Endothelial cell of umbilical vein (primary cell): ENCODE data around the gene PCP4L1. TPM values are rescaled to one million over a fixed set of nuclear protein-coding genes. Genes with fewer than 3 reads are reported as not detected.
"Not testable (repeated sequence)": the region's sequence is repeated elsewhere in the genome, so short reads cannot be mapped to it uniquely, and the experiment has no call there.

Experiments
- BruUV-seq: library from RNA; stranded (reverse); fragments of 400-500 nt; replicated peaks from 2 replicates; lab custom pipeline; 2021; lab: Mats Ljungman, UMichigan
- CTCF ChIA-PET: fragments of 300-600, 350-600 bp; sonication (Branson Sonifier 250); formaldehyde crosslinking; loops from one replicate; lab custom pipeline; 2021; ENCODE audit warnings: antibody characterized with exemption, inconsistent platforms; lab: Charles Lee
- POLR2A ChIA-PET: fragments of 300-600, 350-600 bp; sonication (Branson Sonifier 250); formaldehyde crosslinking; loops from one replicate; lab custom pipeline; 2021; ENCODE audit warnings: antibody characterized with exemption, inconsistent platforms; lab: Charles Lee
- DNase-seq: peaks from one replicate; pipeline ENCODE4 v3.0.0-alpha.2; 2011; ENCODE audit warnings: low read depth, low spot score
- FAIRE-seq: peaks from 2 replicates; lab custom pipeline; 2011; peaks lifted over from hg19 to GRCh38; lab: Jason Lieb, UNC
- H2AFZ ChIP-seq: 2 replicates; pipeline ENCODE4 v1.6.0; 2012; ENCODE audit warnings: low read depth, low read length, control low read depth, inconsistent platforms
- H3K27ac ChIP-seq: 2 replicates; pipeline ENCODE4 v1.5.1; 2011; ENCODE audit warnings: low read depth, mild to moderate bottlenecking, control low read depth, low read length, moderate library complexity; ENCODE audit not compliant: insufficient read depth
- H3K27me3 ChIP-seq, 2 experiments: 2 replicates each; pipeline versions ENCODE4 v1.6.0 to v1.6.1; 2011; ENCODE audit warnings: low read length in 2 of 2, mixed read lengths in 1 of 2; ENCODE audit not compliant: control insufficient read depth in 2 of 2, insufficient read depth in 2 of 2
- H3K36me3 ChIP-seq, 2 experiments: 2 replicates in 1 of 2; 3 replicates in 1 of 2; pipeline ENCODE4 v1.5.1; 2011; ENCODE audit warnings: low read length in 2 of 2, mild to moderate bottlenecking in 1 of 2, moderate library complexity in 1 of 2; ENCODE audit not compliant: control insufficient read depth in 2 of 2, insufficient read depth in 2 of 2; ENCODE audit errors: extremely low read depth in 1 of 2
- H3K4me1 ChIP-seq: 3 replicates; pipeline ENCODE4 v1.5.1; 2011; ENCODE audit warnings: mild to moderate bottlenecking, low read length; ENCODE audit not compliant: control insufficient read depth, insufficient read depth; ENCODE audit errors: extremely low read depth
- H3K4me2 ChIP-seq: 2 replicates; pipeline ENCODE4 v1.6.1; 2011; ENCODE audit warnings: low read length, control low read depth, mixed read lengths; ENCODE audit not compliant: insufficient read depth
- H3K4me3 ChIP-seq, 3 experiments: fragments of 200-600 bp in 1 of 3; sonication (generic), shearing (Covaris generic) in 1 of 3; replicated peaks in 1 of 3; 2 replicates each; pipeline ENCODE4 v1.5.1; 2011 to 2016; ENCODE audit warnings: control low read depth in 3 of 3, low read length in 3 of 3, mild to moderate bottlenecking in 2 of 3, inconsistent platforms in 1 of 3, low read depth in 1 of 3, moderate library complexity in 1 of 3; ENCODE audit not compliant: insufficient read depth in 1 of 3
- H3K79me2 ChIP-seq: 2 replicates; pipeline ENCODE4 v1.6.0; 2012; ENCODE audit warnings: low read length, inconsistent platforms; ENCODE audit not compliant: control insufficient read depth, insufficient read depth
- H3K9ac ChIP-seq: replicated peaks from 2 replicates; pipeline ENCODE3; 2011; ENCODE audit warnings: low read length, control low read depth; ENCODE audit not compliant: insufficient read depth; ENCODE audit errors: extremely low read depth
- H3K9me1 ChIP-seq: replicated peaks from 3 replicates; pipeline ENCODE4 v1.6.0; 2011; ENCODE audit warnings: mild to moderate bottlenecking, low read length; ENCODE audit not compliant: control insufficient read depth, insufficient read depth; ENCODE audit errors: extremely low read depth
- H3K9me3 ChIP-seq: replicated peaks from 2 replicates; pipeline ENCODE4 v1.5.1; 2012; ENCODE audit warnings: low read length, inconsistent platforms; ENCODE audit not compliant: control insufficient read depth, insufficient read depth
- H4K20me1 ChIP-seq: replicated peaks from 2 replicates; pipeline ENCODE3; 2011; ENCODE audit warnings: mild to moderate bottlenecking, low read length; ENCODE audit not compliant: control insufficient read depth, insufficient read depth; ENCODE audit errors: extremely low read depth
- dilution Hi-C: fragments of 300-500 bp; cut with MboI; formaldehyde crosslinking; loops from one replicate; pipeline ENCODE4 v1.15.0; 2019; ENCODE audit warnings: low sequenced_read_pairs; ENCODE audit not compliant: extremely low pct_ligation_motif_present
- intact Hi-C: fragments of 100-400 bp; cut with micrococcal nuclease; formaldehyde crosslinking; loops from one replicate; pipeline ENCODE4 v1.10.0; 2022
- polyA plus RNA-seq, 4 experiments: library from polyadenylated mRNA; depleted of rRNA in 3 of 4; stranded (reverse) in 3 of 4; unstranded in 1 of 4; fragments of >200 nt; gene quantifications; 2 replicates each; pipeline versions ENCODE4 v1.2.1 to v1.2.3, GENCODE V29; 2011 to 2012; ENCODE audit warnings: missing spikeins in 1 of 4
- total RNA-seq: library from RNA; stranded (reverse); gene quantifications from 2 replicates; pipeline ENCODE4 v1.2.3, GENCODE V29; 2021

Gene PCP4L1
- total and polyA plus RNA-seq, 2 donors (not counting 3 experiments of a cell fraction or from before 2014, with no cell fraction given), result not detected

DNA sequence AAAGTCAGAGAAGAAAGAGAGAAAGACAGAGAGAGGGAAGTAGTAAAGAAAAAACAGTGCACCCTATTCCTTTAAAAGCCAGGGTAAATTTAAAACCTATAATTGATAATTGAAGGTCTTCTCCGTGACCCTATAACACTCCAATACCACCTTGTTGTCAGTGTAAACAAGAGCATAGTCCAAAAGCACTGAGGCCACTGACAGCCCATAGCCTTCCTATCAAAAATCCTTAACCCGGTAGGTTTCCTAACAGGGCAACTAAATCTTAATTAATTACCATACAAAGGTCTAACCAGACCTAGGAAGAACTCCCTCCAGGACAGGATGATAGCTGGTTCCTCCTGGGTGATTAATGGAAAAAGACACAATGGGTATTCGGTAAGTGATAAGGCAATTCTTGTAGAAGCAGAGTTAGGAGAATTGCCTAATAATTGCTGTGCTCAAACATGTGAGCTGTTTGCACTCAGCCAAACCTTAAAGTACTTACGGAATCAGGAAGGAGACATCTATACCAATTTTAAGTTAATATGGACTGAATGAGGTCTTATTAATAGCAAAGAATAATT lies 2.5 kb upstream of the PCP4L1 start:
- FAIRE-seq, H3K9ac ChIP-seq, intact Hi-C loops, H3K27ac ChIP-seq, H4K20me1 ChIP-seq, H3K4me1 ChIP-seq, BruUV-seq, H3K4me3 ChIP-seq, DNase-seq, H2AFZ ChIP-seq, POLR2A ChIA-PET, H3K4me2 ChIP-seq, H3K79me2 ChIP-seq, H3K9me1 ChIP-seq, H3K9me3 ChIP-seq, dilution Hi-C loops, CTCF ChIA-PET, H3K36me3 ChIP-seq: not testable (repeated sequence)
- peaks cover 23 to 33% of the 10 kb centered on the region in 2 experiments for H3K27me3 ChIP-seq

- POLR2A ChIA-PET, dilution Hi-C loops: not testable (repeated sequence)
Observed at GRCh38 chr1:161257109-161257508, 1.4 kb upstream of the PCP4L1 start.

More at GRCh38 chr1:161257109-161257508, 1.4 kb upstream of the PCP4L1 start:
- H3K9me1 ChIP-seq, H3K9ac ChIP-seq, H3K79me2 ChIP-seq, BruUV-seq, H3K9me3 ChIP-seq, H3K4me1 ChIP-seq, DNase-seq, H3K36me3 ChIP-seq, intact Hi-C loops, H3K4me3 ChIP-seq, H2AFZ ChIP-seq, H3K4me2 ChIP-seq, H3K27ac ChIP-seq, FAIRE-seq, H4K20me1 ChIP-seq: not testable (repeated sequence)
- peaks cover 30 to 39% of the 10 kb centered on the region in 2 experiments for H3K27me3 ChIP-seq
- CTCF ChIA-PET, result interaction anchor here (1.8 to 2.0 kb wide), 2 partner anchors 34 to 49 kb away, joined by 5 read pairs; no protein-coding TSS in a partner anchor
